Measurements from ENCODE around the gene RBBP8NL.

The RBBP8NL gene, protein sequence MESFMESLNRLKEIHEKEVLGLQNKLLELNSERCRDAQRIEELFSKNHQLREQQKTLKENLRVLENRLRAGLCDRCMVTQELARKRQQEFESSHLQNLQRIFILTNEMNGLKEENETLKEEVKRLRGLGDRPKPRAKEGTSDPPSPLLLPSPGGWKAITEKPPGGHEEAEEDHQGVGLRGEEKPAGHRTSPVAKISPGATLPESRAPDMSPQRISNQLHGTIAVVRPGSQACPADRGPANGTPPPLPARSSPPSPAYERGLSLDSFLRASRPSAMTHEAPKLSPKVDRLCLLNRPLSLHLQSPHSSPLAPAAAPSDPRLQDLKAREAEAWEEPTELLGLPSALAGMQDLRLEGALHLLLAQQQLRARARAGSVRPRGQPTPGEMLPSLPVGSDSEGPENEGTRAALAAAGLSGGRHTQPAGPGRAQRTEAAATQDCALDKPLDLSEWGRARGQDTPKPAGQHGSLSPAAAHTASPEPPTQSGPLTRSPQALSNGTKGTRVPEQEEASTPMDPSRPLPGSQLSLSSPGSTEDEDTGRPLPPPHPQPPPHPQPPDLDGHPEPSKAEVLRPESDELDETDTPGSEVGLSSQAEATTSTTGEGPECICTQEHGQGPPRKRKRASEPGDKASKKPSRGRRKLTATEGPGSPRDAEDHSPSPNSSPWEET

GRCh38 chr20:62427172-62428001 is at the start of gene RBBP8NL:
RBBP8NL (minus strand) TSS chr20:62427539; CDS start chr20:62419647, 7,892 bp downstream.
- no peak for DNase-seq (ENCODE audit: low read depth)

- no peak for DNase-seq (ENCODE audit: low read depth)
Measured at GRCh38 chr20:62476056-62476838, 48.9 kb upstream of the RBBP8NL start.

DNA sequence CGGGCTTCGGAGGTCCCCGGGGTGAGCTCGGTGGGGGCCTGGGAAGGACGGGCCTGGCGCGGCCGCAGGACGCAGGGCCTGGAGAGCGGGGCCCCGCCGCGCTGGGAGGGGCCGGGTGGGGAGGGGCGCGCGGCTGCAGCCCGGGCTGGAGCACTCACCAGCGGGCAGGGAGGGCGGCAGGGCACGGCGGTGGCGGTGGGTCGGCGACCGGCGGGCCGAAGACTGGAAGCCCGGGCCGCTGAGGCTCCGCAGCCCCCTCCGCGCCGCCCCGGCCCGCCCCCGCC is 48.4 kb upstream of the RBBP8NL start, which contains the start of gene GATA5:
Gene GATA5 (minus strand): TSS at position 224 of the 284 bp plus-strand sequence. CDS start 474 bp downstream, outside the sequence.
- no peak for DNase-seq (ENCODE audit: low read depth)

- DNase-seq (ENCODE audit: low read depth), result no peak
Measured at GRCh38 chr20:62475027-62475771, 47.9 kb upstream of the RBBP8NL start.

- no peak for DNase-seq (ENCODE audit: low read depth)
Measured at GRCh38 chr20:62474604-62475026, 47.3 kb upstream of the RBBP8NL start.

- DNase-seq (ENCODE audit: low read depth), result no peak
Measured at GRCh38 chr20:62473717-62474603, 46.6 kb upstream of the RBBP8NL start.

GRCh38 chr20:62472941-62473585 is 45.7 kb upstream of the RBBP8NL start:
- no peak for DNase-seq (ENCODE audit: low read depth)

- no peak for DNase-seq (ENCODE audit: low read depth)
Measured at GRCh38 chr20:62472138-62472940, 45.0 kb upstream of the RBBP8NL start.

DNA sequence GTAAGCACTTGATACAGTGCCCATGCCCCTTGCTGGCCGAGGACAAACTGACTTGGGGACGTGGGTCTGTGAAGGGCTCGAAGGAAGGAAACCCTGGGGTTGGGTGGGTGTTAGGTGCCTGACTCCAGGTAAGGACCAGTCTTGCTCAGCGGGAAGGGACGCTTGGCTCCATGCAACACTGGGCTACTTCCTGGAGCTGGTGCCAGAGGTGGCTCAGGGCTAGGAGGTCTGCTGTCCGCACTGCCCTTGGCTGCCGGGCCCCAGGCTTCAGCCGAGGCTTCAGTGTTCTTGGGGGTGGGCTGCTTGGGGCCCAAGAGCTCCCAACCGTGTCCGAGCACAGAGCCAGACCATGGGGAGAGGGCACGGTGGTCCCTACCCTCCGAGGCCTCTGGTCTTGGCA is 43.1 kb upstream of the RBBP8NL start:
- no peak for DNase-seq (ENCODE audit: low read depth)

GRCh38 chr20:62470001-62470400 is 42.7 kb upstream of the RBBP8NL start:
- DNase-seq (ENCODE audit: low read depth), result no peak

GRCh38 chr20:62469352-62469751 is 42.0 kb upstream of the RBBP8NL start:
- DNase-seq (ENCODE audit: low read depth), result no peak

- no peak for DNase-seq (ENCODE audit: low read depth)
Measured at GRCh38 chr20:62466806-62467537, 39.6 kb upstream of the RBBP8NL start.

DNA sequence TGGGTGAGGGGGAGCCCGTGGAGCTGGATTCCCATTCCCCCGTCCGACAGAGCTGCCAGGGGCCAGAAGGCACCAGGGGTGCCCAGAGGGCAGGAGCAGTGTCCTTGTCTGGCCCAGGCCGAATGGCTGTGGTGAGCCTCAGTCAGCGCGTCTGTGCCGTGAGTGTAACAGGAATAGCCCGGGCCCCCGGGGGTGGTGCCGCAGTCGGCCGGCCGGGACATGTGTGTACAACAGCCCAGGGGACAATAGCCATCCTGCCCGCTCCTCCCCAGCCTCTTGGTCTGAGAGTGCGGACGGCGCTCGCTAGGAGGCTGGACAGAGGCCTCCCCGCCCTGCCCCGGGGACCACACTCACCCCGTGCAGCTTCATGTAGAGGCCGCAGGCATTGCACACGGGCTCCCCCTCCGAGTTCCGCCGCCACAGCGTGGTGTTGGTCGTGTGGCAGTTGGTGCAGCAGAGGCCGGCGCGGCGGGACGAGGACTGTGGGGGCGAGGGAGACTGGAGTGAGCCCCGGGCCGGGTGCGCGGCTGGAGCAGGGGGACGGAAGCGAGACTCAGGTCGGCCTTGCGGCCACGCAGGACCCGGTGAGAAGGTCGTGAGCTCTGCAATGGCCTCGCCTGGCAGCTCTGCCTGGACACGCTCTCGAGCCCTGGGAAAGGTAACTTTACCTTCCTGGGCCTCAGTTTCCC is 38.9 kb upstream of the RBBP8NL start:
- DNase-seq (ENCODE audit: low read depth), result no peak

DNA sequence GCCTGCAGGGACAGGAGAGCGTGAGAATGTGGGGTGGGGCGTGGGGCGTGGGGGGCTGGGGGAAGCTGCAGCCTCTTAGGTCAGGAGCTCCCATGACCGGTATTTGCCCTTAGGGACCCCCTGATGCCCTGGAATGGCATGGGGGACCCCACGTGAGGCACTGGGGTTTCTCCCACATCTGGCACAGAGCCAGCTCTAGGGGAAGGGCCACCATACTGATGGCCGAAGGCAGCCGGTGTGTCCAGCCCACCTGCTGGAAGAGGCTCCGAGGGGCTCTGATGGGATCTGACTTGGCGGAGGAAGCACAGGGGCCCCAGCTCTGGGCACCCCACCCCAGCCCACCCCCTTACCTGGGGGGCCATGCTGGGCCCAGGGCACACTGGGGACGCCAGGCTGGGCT is 37.7 kb upstream of the RBBP8NL start:
- no peak for DNase-seq (ENCODE audit: low read depth)

DNA sequence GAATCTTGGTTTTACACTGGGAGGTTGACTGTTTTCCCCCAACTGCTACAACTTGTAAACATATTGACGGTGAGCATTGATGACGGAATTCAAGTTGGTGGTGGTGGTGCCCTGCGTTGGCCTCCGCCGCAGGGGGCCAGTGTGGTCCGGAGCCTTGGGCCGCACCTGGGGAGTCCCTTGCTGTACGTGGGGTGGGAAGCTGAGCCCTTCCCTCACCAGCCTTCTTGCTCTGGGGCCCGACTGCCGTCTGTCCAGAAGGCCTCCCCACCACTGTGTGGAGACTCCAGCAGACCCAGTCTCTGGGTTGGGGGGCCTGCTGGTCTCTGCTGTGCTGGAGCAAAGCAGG is 37.1 kb upstream of the RBBP8NL start:
- no peak for DNase-seq (ENCODE audit: low read depth)

GRCh38 chr20:62463651-62464424 is 36.5 kb upstream of the RBBP8NL start:
- DNase-seq (ENCODE audit: low read depth), result no peak
